Stimulated activated CD4-positive, alpha-beta T cell treated with anti-CD3 and anti-CD28 coated beads, Interleukin-2, amount 100 ng/mL, for 48 hours (primary cell): ENCODE data around the gene ANO2.
"Not testable (repeated sequence)": the region's sequence is repeated elsewhere in the genome, so short reads cannot be mapped to it uniquely, and the experiment has no call there.

Experiments used
- DNase-seq, 2 donors: peaks; one replicate each; pipeline ENCODE4 v3.0.0-alpha.2; 2020

Gene ANO2

GRCh38 chr12:5915511-5915910, 29.5 kb downstream of the ANO2 start:
- DNase-seq = no peak

- DNase-seq = no peak
These were observed 30.5 kb downstream of the ANO2 start for GRCh38 chr12:5914387-5915149.

GRCh38 chr12:5913387-5913786, 31.7 kb downstream of the ANO2 start:
- DNase-seq = no peak

GRCh38 chr12:5912437-5913334, 32.4 kb downstream of the ANO2 start:
- DNase-seq = no peak

GRCh38 chr12:5912011-5912410, 33.0 kb downstream of the ANO2 start:
- no peak for DNase-seq

- no peak for DNase-seq
These were observed 34.1 kb downstream of the ANO2 start for GRCh38 chr12:5910790-5911548.

GRCh38 chr12:5909560-5909959, 35.5 kb downstream of the ANO2 start:
- no peak for DNase-seq

- no peak for DNase-seq
These were observed 36.8 kb downstream of the ANO2 start for GRCh38 chr12:5908251-5908650.

GRCh38 chr12:5907807-5908206, 37.3 kb downstream of the ANO2 start:
- no peak for DNase-seq

- DNase-seq = no peak
These were observed 39.3 kb downstream of the ANO2 start for GRCh38 chr12:5905757-5906156.

GRCh38 chr12:5904969-5905368, 40.1 kb downstream of the ANO2 start:
- DNase-seq = no peak

GRCh38 chr12:5904441-5904840, 40.6 kb downstream of the ANO2 start:
- no peak for DNase-seq

GRCh38 chr12:5902736-5903135, 42.3 kb downstream of the ANO2 start:
- no peak for DNase-seq

- DNase-seq = no peak
These were observed 43.6 kb downstream of the ANO2 start for GRCh38 chr12:5901416-5901815.

GRCh38 chr12:5900533-5901205, 44.4 kb downstream of the ANO2 start:
- DNase-seq = no peak

- DNase-seq = no peak
These were observed 45.0 kb downstream of the ANO2 start for GRCh38 chr12:5900076-5900475.

- DNase-seq = no peak
These were observed 45.4 kb downstream of the ANO2 start for GRCh38 chr12:5899675-5900074.

GRCh38 chr12:5898874-5899273, 46.2 kb downstream of the ANO2 start:
- no peak for DNase-seq

- peak; percentile 16 to 38 for DNase-seq
These were observed 55.5 kb downstream of the ANO2 start for GRCh38 chr12:5889381-5890047.

GRCh38 chr12:5888816-5889315, 56.2 kb downstream of the ANO2 start:
- no peak for DNase-seq

GRCh38 chr12:5887819-5888218, 57.2 kb downstream of the ANO2 start:
- DNase-seq = not testable (repeated sequence)

- DNase-seq = no peak
These were observed 60.2 kb downstream of the ANO2 start for GRCh38 chr12:5884866-5885265.
